IMR-90 (cell line): ENCODE data around the gene SIK2. TPM values are rescaled to one million over a fixed set of nuclear protein-coding genes. Genes with fewer than 3 reads are reported as not detected.

Experiments
- ATAC-seq: fragments of 200-7000 bp; cut with Tn5 transposase; 2 replicates; pipeline ENCODE4 v1.9.1; 2020; ENCODE audit warnings: low read depth, mild to moderate bottlenecking, moderate library complexity
- BruUV-seq: library from RNA; stranded (reverse); fragments of 400-500 nt; replicated peaks from 2 replicates; lab custom pipeline; 2021; lab: Mats Ljungman, UMichigan
- CTCF ChIA-PET: fragments of 300-600 bp; formaldehyde crosslinking; extraction: SDS; loops from one replicate; lab custom pipeline; 2021; ENCODE audit warnings: antibody characterized with exemption; lab: Yijun Ruan, JAX
- POLR2A ChIA-PET: fragments of 300-600 bp; sonication (Branson Sonifier 250); formaldehyde crosslinking; loops from one replicate; lab custom pipeline; 2022; ENCODE audit warnings: antibody characterized with exemption; ENCODE audit not compliant: unreplicated experiment; lab: Charles Lee
- DNase-seq: peaks from one replicate; pipeline ENCODE4 v3.0.0; 2013
- H2AFZ ChIP-seq: replicated peaks from 2 replicates; pipeline ENCODE3; 2013; ENCODE audit warnings: low read length, mild to moderate bottlenecking; ENCODE audit not compliant: poor library complexity
- H2AK5ac ChIP-seq: 2 replicates; pipeline ENCODE4 v1.6.1; 2013; ENCODE audit warnings: low read depth, low read length, inconsistent platforms
- H2AK9ac ChIP-seq: replicated peaks from 2 replicates; pipeline ENCODE3; 2013; ENCODE audit warnings: mild to moderate bottlenecking, low read depth, low read length, moderate library complexity; ENCODE audit not compliant: poor library complexity
- H2BK120ac ChIP-seq: 2 replicates; pipeline ENCODE4 v1.6.1; 2013; ENCODE audit warnings: low read depth, low read length, inconsistent platforms
- H2BK15ac ChIP-seq: 3 replicates; pipeline ENCODE4 v1.6.1; 2013; ENCODE audit warnings: low read depth, low read length, inconsistent platforms
- H2BK20ac ChIP-seq: 2 replicates; pipeline ENCODE4 v1.6.1; 2013; ENCODE audit warnings: low read depth, mild to moderate bottlenecking, inconsistent platforms, low read length, moderate library complexity
- H2BK5ac ChIP-seq: 2 replicates; pipeline ENCODE4 v1.6.1; 2013; ENCODE audit warnings: mild to moderate bottlenecking, low read depth, low read length, inconsistent platforms; ENCODE audit not compliant: poor library complexity, severe bottlenecking
- H3K14ac ChIP-seq: replicated peaks from 2 replicates; pipeline ENCODE4 v1.6.1; 2013; ENCODE audit warnings: low read depth, low read length, inconsistent platforms
- H3K18ac ChIP-seq: 2 replicates; pipeline ENCODE4 v1.6.1; 2013; ENCODE audit warnings: low read depth, low read length, control low read depth
- H3K23ac ChIP-seq: 2 replicates; pipeline ENCODE4 v1.6.1; 2013; ENCODE audit warnings: low read depth, low read length, inconsistent platforms
- H3K27ac ChIP-seq: 2 replicates; pipeline ENCODE4 v1.5.1; 2013; ENCODE audit warnings: mild to moderate bottlenecking, control low read depth, low read length; ENCODE audit not compliant: insufficient read depth
- H3K27me3 ChIP-seq: 2 replicates; pipeline ENCODE4 v1.6.1; 2013; ENCODE audit warnings: low read length; ENCODE audit not compliant: control insufficient read depth, insufficient read depth
- H3K36me3 ChIP-seq: 2 replicates; pipeline ENCODE4 v1.6.1; 2013; ENCODE audit warnings: low read length, mixed read lengths; ENCODE audit not compliant: control insufficient read depth, insufficient read depth
- H3K4ac ChIP-seq: 2 replicates; pipeline ENCODE4 v1.6.1; 2013; ENCODE audit warnings: low read depth, low read length, inconsistent platforms
- H3K4me1 ChIP-seq: 2 replicates; pipeline ENCODE4 v1.6.1; 2013; ENCODE audit warnings: low read length, mixed read lengths; ENCODE audit not compliant: control insufficient read depth, insufficient read depth
- H3K4me2 ChIP-seq: 2 replicates; pipeline ENCODE4 v1.6.1; 2013; ENCODE audit warnings: low read depth, mild to moderate bottlenecking, control low read depth, low read length, moderate library complexity
- H3K4me3 ChIP-seq: 2 replicates; pipeline ENCODE4 v1.5.1; 2013; ENCODE audit warnings: low read depth, mild to moderate bottlenecking, control low read depth, low read length, moderate library complexity; ENCODE audit not compliant: insufficient read depth
- H3K56ac ChIP-seq: 2 replicates; pipeline ENCODE4 v1.6.1; 2013; ENCODE audit warnings: low read length, inconsistent platforms; ENCODE audit not compliant: insufficient read depth; ENCODE audit errors: extremely low read depth
- H3K79me1 ChIP-seq, 2 experiments: 2 replicates each; pipeline ENCODE4 v1.6.1; 2013; ENCODE audit warnings: low read length in 2 of 2, inconsistent platforms in 1 of 2, low read depth in 1 of 2
- H3K9ac ChIP-seq: 2 replicates; pipeline ENCODE4 v1.6.1; 2013; ENCODE audit warnings: low read depth, low read length, control low read depth
- H3K9me1 ChIP-seq: 2 replicates; pipeline ENCODE4 v1.6.1; 2013; ENCODE audit warnings: low read length, inconsistent platforms; ENCODE audit not compliant: insufficient read depth
- H3K9me3 ChIP-seq: 2 replicates; pipeline ENCODE4 v1.6.1; 2013; ENCODE audit warnings: low read length; ENCODE audit not compliant: control insufficient read depth, insufficient read depth
- H4K20me1 ChIP-seq: 2 replicates; pipeline ENCODE4 v1.6.1; 2013; ENCODE audit warnings: low read length, inconsistent platforms; ENCODE audit not compliant: insufficient read depth
- H4K5ac ChIP-seq: 2 replicates; pipeline ENCODE4 v1.6.1; 2013; ENCODE audit warnings: mild to moderate bottlenecking, low read depth, low read length, control low read depth
- H4K8ac ChIP-seq, 2 experiments: 2 replicates each; pipeline ENCODE4 v1.6.1; 2013; ENCODE audit warnings: low read depth in 2 of 2, low read length in 2 of 2, control low read depth in 1 of 2, inconsistent platforms in 1 of 2
- H4K91ac ChIP-seq: 2 replicates; pipeline ENCODE4 v1.6.1; 2013; ENCODE audit warnings: low read depth, low read length, inconsistent platforms; ENCODE audit not compliant: insufficient read depth
- BHLHE40 ChIP-seq: fragments of 150-350 bp; IDR thresholded peaks from 2 replicates; pipeline ENCODE4 v1.6.1; 2016; ENCODE audit warnings: mild to moderate bottlenecking, low read depth, low read length
- CEBPB ChIP-seq: IDR thresholded peaks from 2 replicates; pipeline ENCODE4 v1.6.1; 2012; ENCODE audit warnings: low read depth, low read length, improper control_type of control experiment
- CHD1 ChIP-seq: IDR thresholded peaks from 2 replicates; pipeline ENCODE4 v1.6.1; 2012; ENCODE audit warnings: low read depth, low read length, improper control_type of control experiment
- FOS ChIP-seq: fragments of 150-350 bp; IDR thresholded peaks from 2 replicates; pipeline ENCODE4 v1.6.1; 2016; ENCODE audit warnings: low read depth, low read length
- MAFK ChIP-seq: IDR thresholded peaks from 2 replicates; pipeline ENCODE4 v1.6.1; 2012; ENCODE audit warnings: low read depth, low read length, improper control_type of control experiment
- MAZ ChIP-seq: IDR thresholded peaks from 2 replicates; pipeline ENCODE4 v1.6.1; 2012; ENCODE audit warnings: low read depth, mild to moderate bottlenecking, low read length, improper control_type of control experiment, moderate library complexity, borderline replicate concordance
- MXI1 ChIP-seq: IDR thresholded peaks from 2 replicates; pipeline ENCODE4 v1.6.1; 2012; ENCODE audit warnings: low read depth, mild to moderate bottlenecking, low read length, moderate library complexity, borderline replicate concordance
- NFE2L2 ChIP-seq: fragments of 150-350 bp; IDR thresholded peaks from 2 replicates; pipeline ENCODE4 v1.6.1; 2016; ENCODE audit warnings: low read depth, mild to moderate bottlenecking, low read length
- POLR2A ChIP-seq: IDR thresholded peaks from 2 replicates; pipeline ENCODE4 v1.6.1; 2012; ENCODE audit warnings: mild to moderate bottlenecking, low read depth, low read length
- RAD21 ChIP-seq: IDR thresholded peaks from 2 replicates; pipeline ENCODE4 v1.6.1; 2012; ENCODE audit warnings: low read length, improper control_type of control experiment
- RCOR1 ChIP-seq: IDR thresholded peaks from 2 replicates; pipeline ENCODE4 v1.6.1; 2012; ENCODE audit warnings: mild to moderate bottlenecking, low read length, improper control_type of control experiment; ENCODE audit not compliant: insufficient replicate concordance
- RFX5 ChIP-seq: IDR thresholded peaks from 2 replicates; pipeline ENCODE4 v1.8.0; 2012; ENCODE audit warnings: low read depth, mild to moderate bottlenecking, low read length, moderate library complexity
- SMC3 ChIP-seq: fragments of 150-350 bp; IDR thresholded peaks from 2 replicates; pipeline ENCODE4 v1.6.1; 2016; ENCODE audit warnings: low read depth, mild to moderate bottlenecking, antibody characterized with exemption, low read length, moderate library complexity
- WGBS, 2 experiments: methylation state at CpG; one replicate each; pipeline versions ENCODE4 v1.1.5 to v1.1.7; 2013; ENCODE audit warnings: missing lambda C conversion rate in 2 of 2; ENCODE audit not compliant: insufficient read length in 1 of 2; ENCODE audit errors: extremely low coverage in 2 of 2; 5-methylcytosine and 5-hydroxymethylcytosine counted together
- dilution Hi-C: fragments of 300-500 bp; cut with HindIII; formaldehyde crosslinking; loops from one replicate; pipeline ENCODE4 v1.14.3; 2018; ENCODE audit warnings: low sequenced_read_pairs; ENCODE audit not compliant: unreplicated experiment
- in situ Hi-C: fragments of 300-500 bp; cut with MboI; formaldehyde crosslinking; loops from 3 replicates; pipeline ENCODE4 v1.14.3; 2019; ENCODE audit warnings: low sequenced_read_pairs, inconsistent platforms, mixed read lengths
- intact Hi-C: fragments of 100-400 bp; cut with micrococcal nuclease; formaldehyde crosslinking; loops from 2 replicates; pipeline ENCODE4 v1.10.0; 2022
- polyA plus RNA-seq, 3 experiments: library from polyadenylated mRNA; depleted of rRNA; stranded (reverse); fragments of >200 nt; gene quantifications; 2 replicates each; pipeline ENCODE4 v1.2.3, GENCODE V29; 2012; ENCODE audit warnings: low replicate concordance in 1 of 3
- total RNA-seq: library from RNA; depleted of rRNA; stranded (reverse); fragments of >200 nt; gene quantifications from 2 replicates; pipeline ENCODE4 v1.2.3, GENCODE V29; 2012
- TF ChIP-seq, protein P1 (sequence below): fragments of 150-350 bp; IDR thresholded peaks from 2 replicates; pipeline ENCODE4 v1.6.1; 2016; ENCODE audit warnings: low read depth, mild to moderate bottlenecking, low read length, moderate library complexity, borderline replicate concordance
- TF ChIP-seq, protein P2 (sequence below): fragments of 150-350 bp; IDR thresholded peaks from 2 replicates; pipeline ENCODE4 v1.6.1; 2017; ENCODE audit warnings: mild to moderate bottlenecking, antibody characterized with exemption, low read length, low read depth

SIK2 gene
- total and polyA plus RNA-seq, 2 of the 4 experiments (the other 2 are of a cell fraction), result 7.9 to 10.4 TPM

DNA sequence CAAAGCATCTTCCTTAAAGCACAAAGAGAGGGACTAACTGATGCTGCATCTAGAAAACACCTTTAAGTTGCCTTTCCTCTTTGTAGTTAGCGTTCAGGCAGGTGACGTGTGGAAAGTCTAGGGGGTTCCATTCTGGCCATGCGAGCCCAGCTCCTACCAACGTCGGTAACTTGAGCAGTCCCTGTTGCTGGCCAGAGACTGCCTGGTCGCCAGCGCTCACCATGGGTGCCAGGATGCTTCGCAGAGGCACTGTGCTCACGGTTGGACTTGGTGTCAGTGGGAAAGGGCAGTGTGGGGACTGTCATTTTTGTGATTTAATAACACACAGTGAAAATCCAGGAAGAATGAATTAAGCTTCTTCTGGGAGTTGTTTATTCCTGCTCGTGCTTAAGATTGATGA, 123.4 kb downstream of the SIK2 start:
- Histone ChIP-seq H4K5ac (no peak overlapping the region), H2BK5ac (no peak overlapping the region), H3K23ac (no peak overlapping the region), H3K9me3 (no peaks in the 10 kb centered on the region), H3K27me3 (no peaks in the 10 kb centered on the region), H3K27ac (no peak overlapping the region), H4K8ac (no peak overlapping the region), H3K18ac (no peak overlapping the region), H2BK20ac (no peak overlapping the region), H3K4me3 (no peak overlapping the region), H3K14ac (no peak overlapping the region), H2BK120ac (no peak overlapping the region), H2AK9ac (no peak overlapping the region), H3K36me3 (peaks cover 60% of the 10 kb centered on the region), H2AFZ (no peak overlapping the region), H2BK15ac (no peak overlapping the region), H3K9ac (no peak overlapping the region), H3K79me1 (peaks cover 4 to 35% of the 10 kb centered on the region in 2 experiments; a peak in 2 of 4 replicates), H2AK5ac (no peak overlapping the region), H3K56ac (no peak overlapping the region), H3K9me1 (peaks cover 2% of the 10 kb centered on the region; the same call in 1 of the 2 replicates), H4K91ac (no peak overlapping the region), H3K4me2 (no peak overlapping the region), H3K4ac (no peak overlapping the region), H3K4me1 (peaks cover 11% of the 10 kb centered on the region), H4K20me1 (no peaks in the 10 kb centered on the region)
- BruUV-seq, result no TSS peak
- DNase-seq (no peak), ATAC-seq (no peak)
- dilution Hi-C loops, result no loop called here
- in situ Hi-C loops, result no loop called here
- POLR2A ChIA-PET, result no interaction called here
- CTCF ChIA-PET, result interaction anchor here (0.6 kb wide), 1 partner anchor 40 kb away, joined by 3 read pairs; no protein-coding TSS in a partner anchor
- TF ChIP-seq RCOR1 (no peak), MAZ (no peak), MXI1 (no peak), RAD21 (no peak), POLR2A (no peak), NFE2L2 (no peak), RFX5 (no peak), BHLHE40 (no peak), FOS (no peak), CEBPB (no peak), MAFK (no peak), CHD1 (no peak), SMC3 (no peak)
- TF ChIP-seq, protein P1, sequence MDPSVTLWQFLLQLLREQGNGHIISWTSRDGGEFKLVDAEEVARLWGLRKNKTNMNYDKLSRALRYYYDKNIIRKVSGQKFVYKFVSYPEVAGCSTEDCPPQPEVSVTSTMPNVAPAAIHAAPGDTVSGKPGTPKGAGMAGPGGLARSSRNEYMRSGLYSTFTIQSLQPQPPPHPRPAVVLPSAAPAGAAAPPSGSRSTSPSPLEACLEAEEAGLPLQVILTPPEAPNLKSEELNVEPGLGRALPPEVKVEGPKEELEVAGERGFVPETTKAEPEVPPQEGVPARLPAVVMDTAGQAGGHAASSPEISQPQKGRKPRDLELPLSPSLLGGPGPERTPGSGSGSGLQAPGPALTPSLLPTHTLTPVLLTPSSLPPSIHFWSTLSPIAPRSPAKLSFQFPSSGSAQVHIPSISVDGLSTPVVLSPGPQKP, result no peak
- TF ChIP-seq, protein P2, sequence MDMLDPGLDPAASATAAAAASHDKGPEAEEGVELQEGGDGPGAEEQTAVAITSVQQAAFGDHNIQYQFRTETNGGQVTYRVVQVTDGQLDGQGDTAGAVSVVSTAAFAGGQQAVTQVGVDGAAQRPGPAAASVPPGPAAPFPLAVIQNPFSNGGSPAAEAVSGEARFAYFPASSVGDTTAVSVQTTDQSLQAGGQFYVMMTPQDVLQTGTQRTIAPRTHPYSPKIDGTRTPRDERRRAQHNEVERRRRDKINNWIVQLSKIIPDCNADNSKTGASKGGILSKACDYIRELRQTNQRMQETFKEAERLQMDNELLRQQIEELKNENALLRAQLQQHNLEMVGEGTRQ, result no peak
- 73% methylated on average over 3 of the region's 10 CpGs; no CpG with 5 or more reads in 1 of the 2 experiments for WGBS, 2 experiments
- intact Hi-C loops, result no loop called here
